Measurements from ENCODE around the gene NCAM1. TPM values are rescaled to one million over a fixed set of nuclear protein-coding genes. Genes with fewer than 3 reads are reported as not detected.

Gene NCAM1
- total RNA-seq, 1 experiment from 2014 or later = 0.75 TPM

DNA sequence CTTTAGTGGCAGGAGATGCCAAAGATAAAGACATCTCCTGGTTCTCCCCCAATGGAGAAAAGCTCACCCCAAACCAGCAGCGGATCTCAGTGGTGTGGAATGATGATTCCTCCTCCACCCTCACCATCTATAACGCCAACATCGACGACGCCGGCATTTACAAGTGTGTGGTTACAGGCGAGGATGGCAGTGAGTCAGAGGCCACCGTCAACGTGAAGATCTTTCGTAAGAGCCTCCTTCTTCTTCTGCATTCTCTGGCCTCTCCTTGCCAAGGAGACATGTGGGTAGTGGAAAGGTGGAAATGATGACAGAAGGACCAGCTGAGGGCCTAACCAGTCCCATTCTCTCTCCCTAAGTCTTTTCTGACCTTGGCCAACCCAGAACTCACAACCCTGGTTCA is 243.1 kb downstream of the NCAM1 start:
- no peak overlapping the region for H3K9ac ChIP-seq (ENCODE audit: low read length)
- H3K4me2 ChIP-seq (ENCODE audit: low read depth, low read length, poor library complexity, severe bottlenecking) = no peak overlapping the region
- no peak overlapping the region for H3K4me3 ChIP-seq (ENCODE audit: low read length)
- H3K36me3 ChIP-seq (ENCODE audit: insufficient read depth, low read length) = no peaks in the 10 kb centered on the region
- no peaks in the 10 kb centered on the region for H3K79me2 ChIP-seq (ENCODE audit: low read length)
- peaks cover 16% of the 10 kb centered on the region for H3K4me1 ChIP-seq (ENCODE audit: low read length)
- no peak overlapping the region for H2AFZ ChIP-seq (ENCODE audit: low read length)
- no peaks in the 10 kb centered on the region for H3K9me3 ChIP-seq (ENCODE audit: low read length)
- DNase-seq = no peak
- no peaks in the 10 kb centered on the region for H3K27me3 ChIP-seq (ENCODE audit: low read length)
- no peak overlapping the region for H3K27ac ChIP-seq (ENCODE audit: low read length)
- no peaks in the 10 kb centered on the region for H3K9me2 ChIP-seq (replicated peaks; ENCODE audit: insufficient read depth, low read length)
- H4K20me1 ChIP-seq (ENCODE audit: insufficient read depth, low read depth, low read length) = no peaks in the 10 kb centered on the region

DNA sequence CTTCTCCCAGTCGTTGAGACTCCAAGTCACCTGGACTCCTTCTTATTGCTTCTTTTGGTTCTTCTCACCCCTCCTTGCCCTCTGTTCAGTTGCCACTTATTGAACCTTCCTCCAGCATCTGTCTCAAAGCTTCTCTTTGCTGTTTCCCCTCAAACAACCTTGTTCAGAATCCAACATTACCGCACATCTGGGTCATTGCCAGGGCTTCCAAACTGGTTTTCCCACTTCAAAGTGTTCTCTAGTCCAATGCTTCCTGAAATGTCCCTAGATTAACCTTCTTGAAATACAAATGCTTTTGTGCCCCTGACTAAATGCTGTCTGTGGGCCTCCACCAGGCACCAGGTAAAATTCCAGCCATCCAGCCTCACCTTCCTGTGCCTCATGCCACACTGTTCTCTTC is 252.3 kb downstream of the NCAM1 start:
- no peak overlapping the region for H3K4me2 ChIP-seq (ENCODE audit: low read depth, low read length, poor library complexity, severe bottlenecking)
- no peaks in the 10 kb centered on the region for H3K9me3 ChIP-seq (ENCODE audit: low read length)
- no peaks in the 10 kb centered on the region for H3K36me3 ChIP-seq (ENCODE audit: insufficient read depth, low read length)
- no peaks in the 10 kb centered on the region for H3K27me3 ChIP-seq (ENCODE audit: low read length)
- H3K79me2 ChIP-seq (ENCODE audit: low read length) = no peaks in the 10 kb centered on the region
- no peaks in the 10 kb centered on the region for H3K4me1 ChIP-seq (ENCODE audit: low read length)
- H3K9me2 ChIP-seq (replicated peaks; ENCODE audit: insufficient read depth, low read length) = no peaks in the 10 kb centered on the region
- H2AFZ ChIP-seq (ENCODE audit: low read length) = no peak overlapping the region
- DNase-seq = no peak
- H3K4me3 ChIP-seq (ENCODE audit: low read length) = no peak overlapping the region
- no peak overlapping the region for H3K27ac ChIP-seq (ENCODE audit: low read length)
- no peaks in the 10 kb centered on the region for H4K20me1 ChIP-seq (ENCODE audit: insufficient read depth, low read depth, low read length)
- no peak overlapping the region for H3K9ac ChIP-seq (ENCODE audit: low read length)

- Histone ChIP-seq H3K9me2 (replicated peaks; ENCODE audit: insufficient read depth, low read length) (no peaks in the 10 kb centered on the region), H3K36me3 (ENCODE audit: insufficient read depth, low read length) (no peaks in the 10 kb centered on the region), H3K9me3 (ENCODE audit: low read length) (no peaks in the 10 kb centered on the region), H2AFZ (ENCODE audit: low read length) (no peak overlapping the region), H3K27me3 (ENCODE audit: low read length) (no peaks in the 10 kb centered on the region), H3K27ac (ENCODE audit: low read length) (no peak overlapping the region), H3K4me1 (ENCODE audit: low read length) (no peaks in the 10 kb centered on the region), H3K4me2 (ENCODE audit: low read depth, low read length, poor library complexity, severe bottlenecking) (no peak overlapping the region), H3K79me2 (ENCODE audit: low read length) (no peaks in the 10 kb centered on the region), H4K20me1 (ENCODE audit: insufficient read depth, low read depth, low read length) (no peaks in the 10 kb centered on the region), H3K9ac (ENCODE audit: low read length) (no peak overlapping the region), H3K4me3 (ENCODE audit: low read length) (no peak overlapping the region)
- DNase-seq = no peak
Measured at GRCh38 chr11:113222241-113222640, 261.0 kb downstream of the NCAM1 start.

- H3K4me3 ChIP-seq (ENCODE audit: low read length) = no peak overlapping the region
- no peaks in the 10 kb centered on the region for H3K9me3 ChIP-seq (ENCODE audit: low read length)
- DNase-seq = no peak
- H4K20me1 ChIP-seq (ENCODE audit: insufficient read depth, low read depth, low read length) = no peaks in the 10 kb centered on the region
- H3K27ac ChIP-seq (ENCODE audit: low read length) = no peak overlapping the region
- no peaks in the 10 kb centered on the region for H3K36me3 ChIP-seq (ENCODE audit: insufficient read depth, low read length)
- H3K27me3 ChIP-seq (ENCODE audit: low read length) = no peaks in the 10 kb centered on the region
- no peak overlapping the region for H3K4me2 ChIP-seq (ENCODE audit: low read depth, low read length, poor library complexity, severe bottlenecking)
- no peak overlapping the region for H2AFZ ChIP-seq (ENCODE audit: low read length)
- H3K4me1 ChIP-seq (ENCODE audit: low read length) = peaks cover 5% of the 10 kb centered on the region
- H3K9ac ChIP-seq (ENCODE audit: low read length) = no peak overlapping the region
- no peaks in the 10 kb centered on the region for H3K79me2 ChIP-seq (ENCODE audit: low read length)
- no peaks in the 10 kb centered on the region for H3K9me2 ChIP-seq (replicated peaks; ENCODE audit: insufficient read depth, low read length)
Measured at GRCh38 chr11:113234888-113235287, 273.7 kb downstream of the NCAM1 start.

DNA sequence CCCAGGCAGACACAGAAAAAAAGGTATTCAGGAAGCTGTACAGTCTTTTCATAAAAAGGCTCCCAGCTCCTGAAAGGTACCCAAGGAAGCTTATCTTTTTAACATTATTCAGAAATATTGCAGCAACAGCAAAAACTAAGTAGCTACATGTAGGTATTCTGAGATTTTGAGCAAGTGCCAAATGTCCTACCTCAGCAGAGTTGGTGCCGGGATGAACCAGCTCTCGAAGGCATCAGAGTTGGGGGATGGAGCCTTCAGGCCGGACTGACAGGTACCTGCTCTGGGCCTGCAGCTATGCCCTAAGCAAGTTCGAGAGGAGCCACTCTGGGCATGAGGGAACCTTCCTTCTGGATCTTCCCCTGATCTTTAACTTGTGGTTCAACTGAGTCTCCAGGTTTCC is 276.0 kb downstream of the NCAM1 start:
- no peaks in the 10 kb centered on the region for H3K27me3 ChIP-seq (ENCODE audit: low read length)
- no peak overlapping the region for H2AFZ ChIP-seq (ENCODE audit: low read length)
- H3K9ac ChIP-seq (ENCODE audit: low read length) = no peak overlapping the region
- no peaks in the 10 kb centered on the region for H3K9me3 ChIP-seq (ENCODE audit: low read length)
- no peak for DNase-seq
- no peaks in the 10 kb centered on the region for H3K9me2 ChIP-seq (replicated peaks; ENCODE audit: insufficient read depth, low read length)
- H4K20me1 ChIP-seq (ENCODE audit: insufficient read depth, low read depth, low read length) = no peaks in the 10 kb centered on the region
- no peaks in the 10 kb centered on the region for H3K79me2 ChIP-seq (ENCODE audit: low read length)
- no peak overlapping the region for H3K27ac ChIP-seq (ENCODE audit: low read length)
- H3K4me1 ChIP-seq (ENCODE audit: low read length) = peaks cover 28% of the 10 kb centered on the region
- H3K36me3 ChIP-seq (ENCODE audit: insufficient read depth, low read length) = no peaks in the 10 kb centered on the region
- H3K4me3 ChIP-seq (ENCODE audit: low read length) = no peak overlapping the region
- no peak overlapping the region for H3K4me2 ChIP-seq (ENCODE audit: low read depth, low read length, poor library complexity, severe bottlenecking)

- Histone ChIP-seq H3K4me3 (ENCODE audit: low read length) (no peak overlapping the region), H3K27ac (ENCODE audit: low read length) (no peak overlapping the region), H3K4me2 (ENCODE audit: low read depth, low read length, poor library complexity, severe bottlenecking) (no peak overlapping the region), H3K9me2 (replicated peaks; ENCODE audit: insufficient read depth, low read length) (no peaks in the 10 kb centered on the region), H3K4me1 (ENCODE audit: low read length) (peaks cover 42% of the 10 kb centered on the region), H3K9me3 (ENCODE audit: low read length) (no peaks in the 10 kb centered on the region), H3K79me2 (ENCODE audit: low read length) (no peaks in the 10 kb centered on the region), H3K27me3 (ENCODE audit: low read length) (no peaks in the 10 kb centered on the region), H3K9ac (ENCODE audit: low read length) (no peak overlapping the region), H2AFZ (ENCODE audit: low read length) (no peak overlapping the region), H4K20me1 (ENCODE audit: insufficient read depth, low read depth, low read length) (no peaks in the 10 kb centered on the region), H3K36me3 (ENCODE audit: insufficient read depth, low read length) (no peaks in the 10 kb centered on the region)
- no peak for DNase-seq
Measured at GRCh38 chr11:113238721-113239120, 277.5 kb downstream of the NCAM1 start.

DNA sequence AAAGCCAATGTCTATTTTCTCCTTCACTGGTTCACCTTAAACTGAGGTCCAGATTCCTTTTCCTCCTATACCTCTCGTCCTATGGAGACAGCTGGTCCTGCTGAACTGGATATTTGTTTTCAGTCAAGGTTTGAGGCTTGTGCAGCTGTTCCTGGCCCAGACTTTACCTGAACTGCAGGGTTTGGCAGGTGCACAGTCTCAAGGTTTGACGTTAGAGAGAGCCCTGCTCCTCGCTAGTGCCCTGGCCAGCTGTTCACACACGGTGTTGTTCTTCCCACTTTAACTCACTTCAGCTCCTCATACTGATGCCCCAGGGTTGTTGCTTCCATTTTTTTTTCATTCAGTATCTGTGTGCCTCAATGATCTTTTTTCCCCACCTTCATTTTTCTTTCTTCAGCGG is 279.2 kb downstream of the NCAM1 start:
- Histone ChIP-seq H3K9ac (ENCODE audit: low read length) (peak overlapping the region; percentile 30), H2AFZ (ENCODE audit: low read length) (no peak overlapping the region), H3K27me3 (ENCODE audit: low read length) (no peaks in the 10 kb centered on the region), H3K36me3 (ENCODE audit: insufficient read depth, low read length) (no peaks in the 10 kb centered on the region), H3K4me1 (ENCODE audit: low read length) (peaks cover 59% of the 10 kb centered on the region), H3K79me2 (ENCODE audit: low read length) (no peaks in the 10 kb centered on the region), H3K27ac (ENCODE audit: low read length) (peak overlapping the region; percentile 42; the same call in 1 of the 2 replicates), H3K4me3 (ENCODE audit: low read length) (no peak overlapping the region), H3K9me2 (replicated peaks; ENCODE audit: insufficient read depth, low read length) (no peaks in the 10 kb centered on the region), H4K20me1 (ENCODE audit: insufficient read depth, low read depth, low read length) (no peaks in the 10 kb centered on the region), H3K4me2 (ENCODE audit: low read depth, low read length, poor library complexity, severe bottlenecking) (peak overlapping the region; percentile 11), H3K9me3 (ENCODE audit: low read length) (no peaks in the 10 kb centered on the region)
- no peak for DNase-seq

DNA sequence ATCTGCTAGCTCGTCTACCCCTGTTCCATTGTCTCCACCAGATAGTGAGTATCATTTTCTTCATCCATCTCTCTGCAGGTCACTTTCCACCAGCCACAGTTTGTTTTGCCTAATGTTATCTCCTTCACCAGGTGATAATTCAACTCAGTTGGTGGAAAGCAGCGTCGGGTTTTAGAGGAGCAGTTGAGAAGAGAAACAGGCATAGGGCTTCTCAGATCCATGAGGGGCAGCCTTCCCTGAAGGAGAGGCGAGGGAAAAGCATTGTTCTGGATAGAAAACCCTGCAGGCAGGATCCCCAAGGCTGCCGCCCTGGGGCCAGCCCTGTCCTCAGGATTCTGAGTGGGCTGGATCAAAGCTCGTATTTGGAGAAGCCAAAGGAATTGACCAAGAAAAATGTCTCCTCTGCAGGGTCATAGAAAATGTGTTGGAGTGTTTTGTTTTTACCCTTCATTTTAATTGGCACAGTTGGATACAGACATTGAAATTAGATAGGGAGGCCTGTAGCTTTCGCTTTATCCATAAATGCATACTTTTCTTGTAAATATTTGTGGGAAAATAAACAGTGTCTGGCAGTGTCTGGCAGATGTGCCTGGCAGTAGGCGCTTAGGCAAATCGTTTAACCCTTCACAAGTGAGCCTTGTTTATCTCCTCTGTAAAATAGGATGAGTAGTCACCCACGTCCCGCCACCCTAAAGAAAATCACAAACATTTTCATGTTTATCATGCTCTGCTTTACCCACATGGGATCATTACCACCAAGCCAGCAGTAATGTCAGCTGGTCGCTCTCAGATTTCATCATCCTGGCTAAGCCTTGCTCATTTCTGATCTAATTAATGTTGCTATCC is 279.8 kb downstream of the NCAM1 start:
- peak overlapping the region; percentile 42; the same call in 1 of the 2 replicates for H3K27ac ChIP-seq (ENCODE audit: low read length)

More for the DNA sequence above, 279.8 kb downstream of the NCAM1 start:
- peaks cover 65% of the 10 kb centered on the region for H3K4me1 ChIP-seq (ENCODE audit: low read length)
- no peak overlapping the region for H2AFZ ChIP-seq (ENCODE audit: low read length)
- H3K27me3 ChIP-seq (ENCODE audit: low read length) = no peaks in the 10 kb centered on the region
- H3K79me2 ChIP-seq (ENCODE audit: low read length) = no peaks in the 10 kb centered on the region
- no peaks in the 10 kb centered on the region for H3K9me2 ChIP-seq (replicated peaks; ENCODE audit: insufficient read depth, low read length)
- H3K9ac ChIP-seq (ENCODE audit: low read length) = peak overlapping the region; percentile 43
- H4K20me1 ChIP-seq (ENCODE audit: insufficient read depth, low read depth, low read length) = no peaks in the 10 kb centered on the region
- H3K4me3 ChIP-seq (ENCODE audit: low read length) = no peak overlapping the region
- DNase-seq = no peak
- H3K4me2 ChIP-seq (ENCODE audit: low read depth, low read length, poor library complexity, severe bottlenecking) = no peak overlapping the region
- H3K36me3 ChIP-seq (ENCODE audit: insufficient read depth, low read length) = no peaks in the 10 kb centered on the region
- H3K9me3 ChIP-seq (ENCODE audit: low read length) = no peaks in the 10 kb centered on the region
